Smooth muscle cell of the coronary artery (primary cell): ENCODE measurements around the gene ITGBL1. TPM values are rescaled to one million over a fixed set of nuclear protein-coding genes. Genes with fewer than 3 reads are reported as not detected.

Source experiments
- total RNA-seq: library from RNA; depleted of rRNA; stranded (reverse); fragments of >200 nt; gene quantifications from 2 replicates; pipeline ENCODE4 v1.2.3, GENCODE V29; 2014; ENCODE audit warnings: low replicate concordance

ITGBL1 gene
- 182 and 183 TPM in 2 replicates for total RNA-seq

GRCh38 chr13:101452519-101453485, at the start of gene ITGBL1:
TSS of gene ITGBL1 (plus strand) at chr13:101452675. CDS start at chr13:101452834, 159 bp downstream.

GRCh38 chr13:101416181-101417042, 36.1 kb upstream of the ITGBL1 start, which contains the start of gene NALCN:
TSS of gene NALCN (minus strand) at chr13:101416508. CDS start at chr13:101399126, 17,382 bp downstream.

Other genes starting within 250 kb of the ITGBL1 start
- gene NALCN, start 36.2 kb upstream of the ITGBL1 start, total RNA-seq, result 2.1 and 7.1 TPM in 2 replicates